Effector CD8-positive, alpha-beta T cell (primary cell): ENCODE results near the gene GSTP1.
"Not testable (repeated sequence)": the region's sequence is repeated elsewhere in the genome, so short reads cannot be mapped to it uniquely, and the experiment has no call there.

Experiments
- DNase-seq: peaks from one replicate; lab custom pipeline; 2025; lab: John Stamatoyannopoulos, UW
- total RNA-seq, 4 experiments: gene quantifications; one replicate each; lab custom pipeline; 2026; lab: John Stamatoyannopoulos, UW

Gene GSTP1
- total RNA-seq: 103 to 200 (median 121) reads per million in 4 experiments

DNA sequence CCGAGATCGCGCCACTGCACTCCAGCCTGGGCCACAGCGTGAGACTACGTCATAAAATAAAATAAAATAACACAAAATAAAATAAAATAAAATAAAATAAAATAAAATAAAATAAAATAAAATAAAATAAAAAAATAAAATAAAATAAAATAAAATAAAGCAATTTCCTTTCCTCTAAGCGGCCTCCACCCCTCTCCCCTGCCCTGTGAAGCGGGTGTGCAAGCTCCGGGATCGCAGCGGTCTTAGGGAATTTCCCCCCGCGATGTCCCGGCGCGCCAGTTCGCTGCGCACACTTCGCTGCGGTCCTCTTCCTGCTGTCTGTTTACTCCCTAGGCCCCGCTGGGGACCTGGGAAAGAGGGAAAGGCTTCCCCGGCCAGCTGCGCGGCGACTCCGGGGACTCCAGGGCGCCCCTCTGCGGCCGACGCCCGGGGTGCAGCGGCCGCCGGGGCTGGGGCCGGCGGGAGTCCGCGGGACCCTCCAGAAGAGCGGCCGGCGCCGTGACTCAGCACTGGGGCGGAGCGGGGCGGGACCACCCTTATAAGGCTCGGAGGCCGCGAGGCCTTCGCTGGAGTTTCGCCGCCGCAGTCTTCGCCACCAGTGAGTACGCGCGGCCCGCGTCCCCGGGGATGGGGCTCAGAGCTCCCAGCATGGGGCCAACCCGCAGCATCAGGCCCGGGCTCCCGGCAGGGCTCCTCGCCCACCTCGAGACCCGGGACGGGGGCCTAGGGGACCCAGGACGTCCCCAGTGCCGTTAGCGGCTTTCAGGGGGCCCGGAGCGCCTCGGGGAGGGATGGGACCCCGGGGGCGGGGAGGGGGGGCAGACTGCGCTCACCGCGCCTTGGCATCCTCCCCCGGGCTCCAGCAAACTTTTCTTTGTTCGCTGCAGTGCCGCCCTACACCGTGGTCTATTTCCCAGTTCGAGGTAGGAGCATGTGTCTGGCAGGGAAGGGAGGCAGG, at the start of gene GSTP1:
Gene GSTP1, plus strand, starts transcription at position 566 of the 958 bp plus-strand sequence. Its CDS starts 32 bp downstream, at position 598.
- DNase-seq: peak; percentile 63

GRCh38 chr11:67534070-67534679, 49.4 kb upstream of the GSTP1 start:
- no peak for DNase-seq

- no peak for DNase-seq
These were observed 48.1 kb upstream of the GSTP1 start for GRCh38 chr11:67535561-67535960.

- DNase-seq: no peak
These were observed 45.3 kb upstream of the GSTP1 start for GRCh38 chr11:67538306-67538705.

DNA sequence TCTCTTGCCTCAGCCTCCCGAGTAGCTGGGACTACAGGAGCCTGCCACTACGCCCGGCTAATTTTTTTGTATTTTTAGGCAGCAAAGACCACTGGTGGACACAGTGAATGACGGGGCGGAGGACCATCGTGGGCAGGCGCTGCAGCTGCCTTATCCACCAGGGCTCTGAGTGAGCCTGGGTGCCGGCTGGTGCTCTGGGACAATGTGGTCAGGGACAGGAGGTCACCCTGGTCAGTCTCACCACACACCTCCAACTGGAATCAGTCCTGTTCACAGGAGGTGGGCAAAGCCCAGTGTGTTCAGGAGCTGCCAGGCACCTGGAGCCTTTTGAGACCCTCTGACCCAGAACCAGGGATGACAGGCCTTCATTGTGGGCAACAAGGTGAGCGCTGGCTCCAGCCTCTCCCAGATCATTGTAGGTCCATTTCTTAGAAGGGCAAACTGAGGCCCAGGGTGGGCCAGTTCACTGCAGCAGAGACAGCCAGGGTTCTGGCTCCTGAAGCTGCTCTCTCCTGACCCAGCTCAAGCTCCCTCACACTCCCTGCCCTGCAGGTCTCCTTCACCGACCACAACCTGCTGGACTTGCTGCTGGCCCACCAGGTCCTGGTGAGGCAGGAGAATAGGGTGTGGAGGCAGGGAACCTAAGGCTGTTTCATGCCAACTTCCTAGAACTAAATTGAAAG, 44.6 kb upstream of the GSTP1 start:
- DNase-seq: no peak

DNA sequence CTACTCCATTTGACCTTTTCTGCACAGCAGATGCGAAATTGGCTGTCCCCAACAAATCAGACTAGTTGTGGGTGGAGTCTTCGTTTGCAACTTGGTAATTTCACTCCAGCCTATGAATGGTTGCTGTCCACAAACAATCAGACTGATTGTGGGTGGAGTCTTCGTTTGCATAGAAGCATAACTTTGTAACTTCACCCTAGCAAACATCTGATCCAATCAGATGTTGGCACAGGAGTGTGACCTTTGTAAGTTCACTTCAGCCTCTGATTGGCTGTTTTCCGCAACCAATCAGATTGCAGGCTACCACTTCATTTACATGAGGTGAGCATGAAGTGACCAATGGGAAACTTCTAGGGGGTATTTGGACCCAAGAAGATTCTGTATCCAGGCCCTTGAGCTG, 44.1 kb upstream of the GSTP1 start:
- DNase-seq: no peak

DNA sequence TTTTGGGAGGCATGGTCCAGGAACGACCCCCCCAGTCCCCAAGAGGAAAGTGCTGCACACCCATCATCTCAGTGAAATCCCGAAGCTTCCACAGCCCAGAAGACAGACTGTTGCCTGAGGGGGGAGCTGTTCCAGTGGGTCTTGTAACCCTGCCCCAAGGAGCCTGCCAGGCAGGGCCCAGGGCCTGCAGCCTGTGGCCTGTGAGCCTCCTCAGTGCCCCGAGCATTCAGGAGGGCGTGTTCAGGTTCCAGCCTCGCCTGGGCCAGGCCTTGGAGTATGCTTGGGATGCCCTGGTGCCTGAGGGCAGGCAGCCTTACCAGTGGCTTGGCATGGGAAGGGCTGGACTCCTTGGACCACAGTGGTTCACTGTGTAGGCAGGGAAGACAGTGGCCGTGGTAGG, 42.4 kb upstream of the GSTP1 start:
- DNase-seq: no peak

DNA sequence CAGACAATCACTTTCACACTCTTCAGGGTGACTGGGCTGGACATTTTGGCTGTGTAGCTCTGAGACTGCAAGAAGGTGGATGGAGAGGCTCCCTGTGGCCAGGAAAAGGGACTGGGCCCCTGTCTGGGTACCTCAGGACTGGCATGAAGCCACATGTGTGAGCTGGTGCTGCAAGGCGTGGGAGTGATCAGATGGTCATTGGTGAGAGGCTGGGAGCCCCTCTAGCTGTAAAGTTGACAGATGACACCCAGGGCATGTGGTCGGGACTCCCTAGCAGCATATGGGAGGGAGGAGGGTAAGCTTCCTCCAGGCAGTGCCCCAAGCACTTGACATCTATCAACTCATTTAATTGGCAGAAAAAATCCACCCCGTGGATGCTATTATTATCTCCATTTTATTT, 41.4 kb upstream of the GSTP1 start:
- DNase-seq: no peak

DNA sequence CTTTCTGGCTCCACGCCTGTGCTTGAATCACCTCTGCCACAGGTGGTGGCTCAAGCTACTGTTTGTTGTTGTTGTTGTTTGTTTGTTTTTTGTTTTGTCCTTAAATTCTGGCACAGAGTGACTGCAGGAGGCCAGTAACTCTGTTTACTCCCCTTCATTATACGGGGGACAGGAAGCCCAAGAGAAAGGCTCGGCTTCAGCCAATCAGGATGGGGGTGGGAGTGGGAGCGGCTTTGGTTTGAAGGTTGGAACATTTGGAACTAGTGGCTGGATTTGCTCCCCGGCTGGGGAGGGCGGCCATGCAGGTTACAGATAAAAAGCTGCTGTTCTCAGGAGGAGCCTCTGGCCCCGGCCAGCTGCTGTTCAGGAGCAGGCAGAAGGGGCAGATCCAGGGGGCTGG, 40.6 kb upstream of the GSTP1 start:
- DNase-seq: no peak

DNA sequence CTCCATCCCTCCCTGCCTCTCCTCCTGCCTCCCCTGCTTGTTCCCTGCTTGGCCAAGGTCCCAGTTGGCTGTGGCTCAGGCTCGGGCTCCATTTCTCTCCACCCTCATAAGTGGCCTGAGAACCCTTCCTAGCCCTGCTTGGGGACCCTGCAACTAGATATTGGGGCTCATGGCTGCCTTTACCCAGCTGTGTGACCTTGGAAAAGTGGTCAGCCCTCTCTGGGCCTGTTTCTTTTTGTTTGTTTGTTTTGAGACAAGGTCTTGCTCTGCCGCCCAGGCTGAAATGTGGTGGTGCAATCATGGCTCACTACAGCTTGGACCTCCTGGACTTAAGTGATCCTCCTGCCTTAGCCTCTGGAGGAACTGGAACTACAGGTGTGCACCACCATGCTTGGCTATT, 40.0 kb upstream of the GSTP1 start:
- no peak for DNase-seq

- DNase-seq: no peak
These were observed 38.9 kb upstream of the GSTP1 start for GRCh38 chr11:67544616-67545242.

DNA sequence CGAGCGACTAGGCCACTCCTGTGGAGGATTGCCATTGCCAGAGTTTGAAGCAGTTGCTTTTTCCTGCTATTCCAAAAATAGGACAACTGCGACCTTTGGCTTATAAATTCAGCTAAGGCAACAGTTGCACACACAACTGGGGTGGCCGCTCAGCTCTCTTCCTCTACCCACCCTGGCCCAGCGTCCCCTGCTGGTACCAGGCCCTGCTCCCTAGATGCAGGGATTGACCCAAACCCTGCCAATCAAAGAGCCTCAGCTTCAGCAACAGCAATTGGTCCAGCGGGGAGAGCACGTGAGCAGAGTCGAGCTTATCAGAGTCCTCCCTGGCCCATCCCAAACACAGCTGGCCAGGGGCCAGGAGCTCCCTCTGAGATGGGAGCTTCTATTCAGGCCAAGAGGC, 38.3 kb upstream of the GSTP1 start:
- no peak for DNase-seq

DNA sequence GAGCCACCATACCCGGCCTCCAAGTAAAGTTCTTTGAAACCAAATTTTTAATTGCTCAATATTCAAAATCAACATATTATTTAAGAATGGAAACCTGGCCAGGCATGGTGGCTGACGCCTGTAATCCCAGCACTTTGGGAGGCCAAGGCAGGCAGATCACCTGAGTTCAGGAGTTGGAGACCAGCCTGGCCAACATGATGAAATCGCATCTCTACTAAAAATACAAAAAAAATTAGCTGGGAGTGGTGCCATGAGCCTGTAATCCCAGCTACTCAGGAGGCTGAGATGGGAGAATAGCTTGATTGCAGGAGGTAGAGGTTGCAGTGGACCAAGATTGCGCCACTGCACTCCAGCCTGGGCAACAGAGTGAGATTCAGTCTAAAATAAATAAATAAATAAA, 35.5 kb upstream of the GSTP1 start:
- DNase-seq: not testable (repeated sequence)

GRCh38 chr11:67548555-67549110, 35.0 kb upstream of the GSTP1 start:
- no peak for DNase-seq

GRCh38 chr11:67551127-67551526, 32.5 kb upstream of the GSTP1 start:
- DNase-seq: no peak

DNA sequence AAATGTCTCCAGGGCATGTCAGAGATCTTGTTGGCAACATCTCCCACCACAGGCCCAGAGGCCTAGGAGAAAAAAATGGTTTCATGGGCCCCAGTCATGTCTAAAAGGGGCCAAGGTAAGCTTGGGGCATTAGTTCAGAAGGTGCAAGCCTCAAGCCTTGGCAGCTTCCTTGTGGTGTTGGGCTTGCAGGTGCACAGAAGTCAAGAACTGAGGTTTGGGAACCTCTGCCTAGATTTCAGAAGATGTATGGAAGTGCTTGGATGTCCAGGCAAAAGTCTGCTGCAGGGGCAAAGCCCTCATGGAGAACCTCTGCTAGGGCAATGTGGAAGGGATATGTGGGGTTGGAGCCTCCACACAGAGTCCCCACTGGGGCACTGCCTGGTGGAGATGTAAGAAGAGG, 31.9 kb upstream of the GSTP1 start:
- DNase-seq: not testable (repeated sequence)

- DNase-seq: no peak
These were observed 27.4 kb upstream of the GSTP1 start for GRCh38 chr11:67556244-67556643.

DNA sequence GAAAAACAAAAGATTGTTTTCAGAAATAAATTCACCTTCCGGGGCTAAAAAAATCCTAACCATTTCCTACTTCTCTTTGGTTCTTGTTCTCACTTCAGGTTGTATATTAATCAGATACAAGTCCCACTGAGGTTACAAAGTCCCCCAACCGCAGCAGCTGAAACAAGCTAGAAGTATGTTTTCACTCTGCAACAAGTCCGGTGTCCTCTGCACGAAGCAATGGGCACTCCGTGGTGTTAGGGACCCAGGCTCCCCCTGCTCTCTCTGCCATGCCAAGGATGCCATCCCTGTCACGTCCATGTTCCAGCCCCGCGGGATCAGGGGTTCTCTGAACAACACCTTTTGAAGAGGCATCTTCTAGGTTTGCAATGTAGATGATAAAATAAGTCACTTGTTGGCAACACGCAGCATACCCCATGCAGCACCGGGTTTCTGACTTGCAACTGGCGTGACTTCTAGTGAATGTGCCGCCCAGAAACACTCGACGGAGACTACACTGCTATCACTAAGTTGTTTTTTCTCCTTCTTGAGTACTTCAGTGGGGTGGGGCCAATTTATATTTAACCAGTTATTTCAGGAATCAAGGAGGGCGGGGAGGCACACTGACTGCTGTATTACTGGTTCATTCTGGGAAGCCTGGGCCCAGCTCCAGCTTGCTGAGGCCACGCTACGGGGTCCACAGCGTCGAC, 25.4 kb upstream of the GSTP1 start:
- no peak for DNase-seq

GRCh38 chr11:67561971-67562619, 21.5 kb upstream of the GSTP1 start:
- no peak for DNase-seq

- no peak for DNase-seq
These were observed 20.5 kb upstream of the GSTP1 start for GRCh38 chr11:67562963-67563704.
